ENCODE results near the gene IL4.

The IL4 gene

GRCh38 chr5:132668706-132669454 lies 4.9 kb upstream of the IL4 start:
- TF ChIP-seq, protein P1, sequence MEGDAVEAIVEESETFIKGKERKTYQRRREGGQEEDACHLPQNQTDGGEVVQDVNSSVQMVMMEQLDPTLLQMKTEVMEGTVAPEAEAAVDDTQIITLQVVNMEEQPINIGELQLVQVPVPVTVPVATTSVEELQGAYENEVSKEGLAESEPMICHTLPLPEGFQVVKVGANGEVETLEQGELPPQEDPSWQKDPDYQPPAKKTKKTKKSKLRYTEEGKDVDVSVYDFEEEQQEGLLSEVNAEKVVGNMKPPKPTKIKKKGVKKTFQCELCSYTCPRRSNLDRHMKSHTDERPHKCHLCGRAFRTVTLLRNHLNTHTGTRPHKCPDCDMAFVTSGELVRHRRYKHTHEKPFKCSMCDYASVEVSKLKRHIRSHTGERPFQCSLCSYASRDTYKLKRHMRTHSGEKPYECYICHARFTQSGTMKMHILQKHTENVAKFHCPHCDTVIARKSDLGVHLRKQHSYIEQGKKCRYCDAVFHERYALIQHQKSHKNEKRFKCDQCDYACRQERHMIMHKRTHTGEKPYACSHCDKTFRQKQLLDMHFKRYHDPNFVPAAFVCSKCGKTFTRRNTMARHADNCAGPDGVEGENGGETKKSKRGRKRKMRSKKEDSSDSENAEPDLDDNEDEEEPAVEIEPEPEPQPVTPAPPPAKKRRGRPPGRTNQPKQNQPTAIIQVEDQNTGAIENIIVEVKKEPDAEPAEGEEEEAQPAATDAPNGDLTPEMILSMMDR (IDR thresholded peaks at IDR 0.05; ENCODE audit: insufficient read depth, low read depth, low read length, missing control alignments), result no peak
- DNase-seq (ENCODE audit: low read depth), result no peak

GRCh38 chr5:132669455-132669820 lies 4.4 kb upstream of the IL4 start:
- DNase-seq (ENCODE audit: low read depth), result no peak
- H3K4me3 ChIP-seq (ENCODE audit: low read depth, low read length), result no peak overlapping the region
- TF ChIP-seq, protein P1 (IDR thresholded peaks at IDR 0.05; ENCODE audit: insufficient read depth, low read depth, low read length, missing control alignments), result no peak

More at GRCh38 chr5:132668706-132669454, 4.9 kb upstream of the IL4 start:
- no peak overlapping the region for H3K4me3 ChIP-seq (ENCODE audit: low read depth, low read length)

GRCh38 chr5:132669966-132670882 lies 3.6 kb upstream of the IL4 start:
- no peak for DNase-seq (ENCODE audit: low read depth)
- H3K4me3 ChIP-seq (ENCODE audit: low read depth, low read length), result no peak overlapping the region
- TF ChIP-seq, protein P1 (IDR thresholded peaks at IDR 0.05; ENCODE audit: insufficient read depth, low read depth, low read length, missing control alignments), result no peak

GRCh38 chr5:132671000-132671399 lies 2.8 kb upstream of the IL4 start:
- no peak for DNase-seq (ENCODE audit: low read depth)
- TF ChIP-seq, protein P1 (IDR thresholded peaks at IDR 0.05; ENCODE audit: insufficient read depth, low read depth, low read length, missing control alignments), result no peak
- no peak overlapping the region for H3K4me3 ChIP-seq (ENCODE audit: low read depth, low read length)

DNA sequence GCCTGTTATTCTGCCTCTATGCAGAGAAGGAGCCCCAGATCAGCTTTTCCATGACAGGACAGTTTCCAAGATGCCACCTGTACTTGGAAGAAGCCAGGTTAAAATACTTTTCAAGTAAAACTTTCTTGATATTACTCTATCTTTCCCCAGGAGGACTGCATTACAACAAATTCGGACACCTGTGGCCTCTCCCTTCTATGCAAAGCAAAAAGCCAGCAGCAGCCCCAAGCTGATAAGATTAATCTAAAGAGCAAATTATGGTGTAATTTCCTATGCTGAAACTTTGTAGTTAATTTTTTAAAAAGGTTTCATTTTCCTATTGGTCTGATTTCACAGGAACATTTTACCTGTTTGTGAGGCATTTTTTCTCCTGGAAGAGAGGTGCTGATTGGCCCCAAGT lies 301 bp upstream of the IL4 start:
- DNase-seq (ENCODE audit: low read depth), result no peak
- H3K4me3 ChIP-seq (ENCODE audit: low read depth, low read length), result no peak overlapping the region
- TF ChIP-seq, protein P1 (IDR thresholded peaks at IDR 0.05; ENCODE audit: insufficient read depth, low read depth, low read length, missing control alignments), result no peak

DNA sequence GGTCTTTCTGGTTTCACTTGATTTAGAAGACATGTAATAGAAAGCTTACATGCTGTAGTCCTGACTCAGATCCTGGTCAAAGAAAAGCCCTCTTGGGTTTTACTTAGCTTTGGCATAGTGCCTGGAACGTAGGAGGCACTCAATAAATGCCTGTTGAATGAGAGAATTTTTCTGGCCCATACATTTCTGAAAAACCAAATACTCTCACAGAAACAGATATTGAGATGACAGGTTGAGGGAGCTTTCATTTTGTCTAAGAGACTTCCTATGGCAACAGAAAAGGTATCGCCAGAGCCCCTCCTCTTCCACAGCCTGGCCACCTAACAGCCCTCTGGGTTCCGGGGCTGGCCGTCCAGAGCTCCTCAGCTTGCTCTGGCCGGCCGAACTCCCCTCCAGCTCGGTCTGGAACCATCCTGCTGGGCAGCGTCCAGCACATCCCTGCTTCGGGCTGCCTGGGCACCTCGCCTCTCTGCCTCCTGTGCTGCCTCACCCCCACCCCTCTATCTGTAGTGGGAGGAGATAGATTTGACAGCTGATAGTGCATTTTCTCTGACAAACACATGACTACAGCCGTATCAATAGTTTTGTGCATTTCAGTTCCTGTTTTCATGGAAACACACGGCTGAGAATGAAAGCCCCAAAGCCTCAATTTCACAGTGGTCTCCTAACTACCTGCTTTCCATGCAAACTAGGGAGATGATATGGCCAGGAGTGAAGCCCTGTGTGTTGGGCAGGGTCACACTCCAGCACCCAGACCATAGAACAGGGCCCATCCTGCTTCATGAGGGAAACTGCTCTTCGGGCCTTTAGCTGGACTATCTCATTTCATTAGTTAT lies 1.1 kb downstream of the IL4 start:
- DNase-seq (ENCODE audit: low read depth), result peak; percentile 88
- TF ChIP-seq, protein P1 (IDR thresholded peaks at IDR 0.05; ENCODE audit: insufficient read depth, low read depth, low read length, missing control alignments), result no peak
- peak overlapping the region; percentile 52 for H3K4me3 ChIP-seq (ENCODE audit: low read depth, low read length)

Measured in GM12865 (cell line).